HG03045 (cell line): Measurements from ENCODE around the gene GRAMD4.

Experiments used
- ATAC-seq: cut with Tn5 transposase; IDR thresholded peaks from one replicate; pipeline ENCODE4 v1.9.1; 2021; ENCODE audit warnings: mild to moderate bottlenecking, moderate library complexity; ENCODE audit not compliant: unreplicated experiment

Gene GRAMD4

GRCh38 chr22:46684706-46685105, 64.5 kb downstream of the GRAMD4 start:
- peak; percentile 56 for ATAC-seq

DNA sequence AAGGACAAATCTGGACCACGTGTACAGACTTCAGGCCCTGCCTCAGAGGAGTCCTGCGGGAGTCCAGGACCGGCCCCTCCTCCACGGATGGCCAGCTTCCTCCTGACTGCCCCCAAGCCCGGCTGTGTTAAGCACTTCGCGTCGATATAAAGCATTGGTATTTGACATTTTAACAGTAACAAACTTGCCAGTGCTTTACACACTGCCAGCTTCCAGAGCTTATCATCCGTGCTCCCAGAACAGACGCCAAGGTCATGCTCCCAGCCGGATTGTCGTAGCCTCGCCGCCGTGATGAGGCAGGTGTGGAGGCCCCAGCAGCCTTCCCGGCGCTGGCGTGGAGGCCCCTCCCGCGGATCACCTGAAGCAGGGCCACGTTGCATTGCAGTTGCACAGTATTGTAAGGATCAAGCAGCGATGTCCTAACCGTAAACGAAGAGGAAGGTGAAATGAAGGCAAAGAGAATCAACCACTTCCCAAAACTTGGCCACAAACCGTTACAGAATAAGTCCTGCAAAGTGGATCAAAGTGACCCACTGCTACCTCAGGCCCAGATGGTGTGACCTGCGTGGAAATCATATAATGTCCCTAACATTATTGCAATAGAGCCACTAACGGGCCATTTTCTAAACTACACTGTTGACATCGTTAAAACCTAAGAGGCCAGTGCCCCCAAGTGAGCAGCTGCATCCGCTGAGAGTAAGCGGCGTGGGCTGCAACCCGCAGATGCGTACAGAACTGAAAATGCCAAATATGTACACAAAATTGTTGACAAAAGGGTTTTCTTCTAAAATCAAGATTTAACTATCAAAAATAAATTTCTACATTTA, 66.2 kb downstream of the GRAMD4 start:
- ATAC-seq = no peak

DNA sequence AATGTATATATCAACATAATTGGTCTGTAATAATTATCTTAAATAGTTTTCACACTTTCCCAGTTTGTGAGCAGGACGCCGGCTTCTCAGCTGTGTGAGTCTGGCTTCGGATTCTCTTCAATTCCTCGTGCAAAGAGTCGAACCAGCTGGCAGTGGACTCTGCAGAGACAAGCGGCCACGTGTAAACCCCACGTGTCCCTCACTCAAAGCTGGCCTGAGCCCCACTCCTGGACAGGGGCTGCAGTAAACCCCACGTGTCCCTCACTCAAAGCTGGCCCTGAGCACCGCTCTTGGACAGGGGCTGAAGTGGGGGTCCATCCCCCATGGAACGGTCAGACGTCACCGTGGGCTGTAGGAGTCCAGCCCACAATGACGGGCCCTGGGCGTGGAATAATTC, 66.9 kb downstream of the GRAMD4 start:
- ATAC-seq = no peak

- no peak for ATAC-seq
Observed at GRCh38 chr22:46687460-46687859, 67.3 kb downstream of the GRAMD4 start.

DNA sequence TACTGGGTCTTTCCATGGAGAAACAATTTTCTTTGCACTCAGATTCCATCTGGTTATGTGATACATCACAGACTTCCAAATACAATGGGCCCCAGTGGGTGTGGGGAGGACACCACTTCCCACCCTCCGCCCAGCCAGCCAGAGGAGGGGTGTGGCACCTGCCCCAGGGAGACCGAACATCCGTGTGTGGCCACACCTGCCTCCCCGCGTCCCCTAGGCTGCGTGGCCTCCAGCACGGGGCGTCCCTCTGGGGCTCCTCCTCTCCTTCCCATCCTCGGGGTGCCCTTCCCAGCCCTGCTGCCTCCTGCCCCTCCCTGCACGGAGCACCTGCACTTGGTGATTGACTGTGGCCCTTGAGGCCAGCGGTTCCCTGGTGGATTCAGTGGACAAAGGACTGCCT, 68.8 kb downstream of the GRAMD4 start:
- ATAC-seq = no peak

DNA sequence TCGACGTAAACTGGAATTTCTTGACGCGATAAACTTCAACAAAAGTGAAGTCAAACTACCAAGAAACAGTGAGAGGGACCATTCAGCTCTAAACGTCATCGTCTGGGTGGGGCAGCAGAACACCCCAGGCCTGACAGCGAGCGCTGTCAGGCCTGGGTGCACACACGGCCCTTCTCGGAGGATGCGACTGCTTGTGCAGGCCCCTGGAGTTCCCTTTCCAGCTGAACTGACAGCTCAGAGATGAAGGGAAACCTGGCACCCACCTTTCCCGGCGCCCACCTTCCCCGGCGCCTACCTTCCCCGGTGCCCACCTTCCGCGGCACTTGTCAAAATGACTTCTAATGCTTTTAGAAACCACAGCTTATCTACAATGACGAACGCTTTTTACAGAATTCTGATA, 70.0 kb downstream of the GRAMD4 start:
- ATAC-seq = no peak

- ATAC-seq = no peak
Observed at GRCh38 chr22:46691571-46691970, 71.4 kb downstream of the GRAMD4 start.

- no peak for ATAC-seq
Observed at GRCh38 chr22:46693634-46694415, 73.6 kb downstream of the GRAMD4 start.

DNA sequence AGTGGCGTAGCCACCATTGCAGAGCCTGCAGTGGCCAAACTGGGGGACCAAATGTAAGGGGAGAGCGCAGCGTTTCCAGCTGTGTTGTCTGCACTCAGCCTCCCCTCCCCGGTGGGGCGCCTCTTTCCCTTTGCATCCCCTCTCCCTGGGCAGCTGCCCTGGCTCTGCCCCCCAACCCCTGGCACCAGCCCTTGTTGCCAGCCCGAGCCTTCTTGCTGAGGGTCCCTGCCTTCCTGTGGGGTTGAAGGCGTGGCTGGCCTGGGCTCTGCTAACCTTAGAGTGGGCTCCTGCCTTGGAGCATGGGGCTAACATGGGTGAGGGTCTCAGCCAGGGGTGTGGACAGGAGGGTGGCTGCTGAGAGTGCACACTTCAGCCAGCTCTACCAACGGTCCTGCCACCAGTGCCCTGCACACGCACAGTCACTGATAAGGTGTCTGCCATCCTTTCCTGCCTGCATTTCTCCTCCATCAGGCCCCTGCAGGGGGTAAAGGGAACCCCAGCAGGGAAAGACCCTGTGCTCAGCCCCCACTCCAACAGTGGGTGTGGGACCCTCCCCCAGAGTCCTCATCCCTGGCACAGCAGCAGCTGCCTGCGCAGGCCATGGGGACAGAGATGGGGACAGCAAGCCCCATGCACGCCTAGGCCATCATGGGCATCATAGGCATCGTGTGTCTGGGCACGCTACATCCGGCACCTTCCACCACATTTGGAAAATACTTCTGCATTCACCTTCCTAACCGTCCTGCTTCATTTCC, 74.4 kb downstream of the GRAMD4 start:
- ATAC-seq = no peak

GRCh38 chr22:46695346-46696228, 75.4 kb downstream of the GRAMD4 start:
- no peak for ATAC-seq

GRCh38 chr22:46696229-46696518, 76.0 kb downstream of the GRAMD4 start:
- no peak for ATAC-seq

DNA sequence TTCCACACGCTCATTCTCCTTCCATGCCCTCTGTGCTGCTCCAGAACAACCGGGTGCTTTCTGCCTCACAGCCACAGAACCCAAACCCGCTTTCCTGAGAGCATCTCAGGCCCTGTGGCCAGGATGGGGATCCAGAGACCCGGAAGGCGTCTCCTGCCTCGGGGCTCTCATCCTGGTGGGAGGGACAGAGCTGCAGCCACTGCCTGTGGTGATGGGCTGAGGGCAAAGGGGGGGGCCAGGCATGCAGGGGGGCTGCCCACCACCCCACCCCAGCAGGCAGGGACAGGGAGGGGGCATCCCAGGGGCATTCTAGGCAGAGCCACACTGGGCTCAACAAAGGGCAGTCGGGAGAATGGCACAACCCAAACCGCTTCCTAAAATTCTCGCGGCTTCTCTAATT, 76.4 kb downstream of the GRAMD4 start:
- ATAC-seq = no peak

DNA sequence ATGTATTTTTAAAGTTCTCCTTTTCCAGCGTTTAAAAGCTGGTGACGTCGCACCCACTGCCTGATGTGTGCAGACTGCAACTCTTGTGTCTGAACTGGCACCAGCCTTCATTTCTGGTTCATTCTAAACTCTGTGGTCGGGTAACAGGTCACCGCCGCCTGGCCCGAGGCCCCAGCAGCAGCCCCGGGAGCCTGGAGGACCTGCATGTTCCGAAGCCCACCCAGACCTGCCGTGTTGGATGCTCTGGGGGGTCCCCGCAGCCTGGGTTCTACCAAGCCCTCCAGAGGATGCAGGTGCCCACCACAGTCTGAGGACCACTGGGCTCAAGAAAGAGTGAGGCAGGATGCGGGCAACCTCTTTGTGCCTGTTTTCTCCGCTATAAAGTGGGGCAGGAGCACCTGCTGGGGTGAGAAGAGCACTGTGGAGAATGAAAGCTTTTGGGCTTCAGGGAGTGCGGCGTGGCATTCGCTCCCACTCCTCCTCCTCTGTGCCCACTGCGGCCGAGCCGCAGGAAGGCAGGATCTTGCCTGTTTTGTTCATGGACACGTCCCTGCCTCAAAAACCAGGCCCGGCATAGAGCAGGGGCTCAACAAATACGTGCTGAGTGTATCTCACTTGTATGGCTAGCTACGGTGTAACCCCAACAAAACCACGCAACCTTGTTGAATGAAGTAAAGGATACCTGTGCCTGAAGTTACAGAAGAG, 77.8 kb downstream of the GRAMD4 start:
- ATAC-seq = no peak

- ATAC-seq = no peak
Observed at GRCh38 chr22:46699091-46699490, 78.9 kb downstream of the GRAMD4 start.

DNA sequence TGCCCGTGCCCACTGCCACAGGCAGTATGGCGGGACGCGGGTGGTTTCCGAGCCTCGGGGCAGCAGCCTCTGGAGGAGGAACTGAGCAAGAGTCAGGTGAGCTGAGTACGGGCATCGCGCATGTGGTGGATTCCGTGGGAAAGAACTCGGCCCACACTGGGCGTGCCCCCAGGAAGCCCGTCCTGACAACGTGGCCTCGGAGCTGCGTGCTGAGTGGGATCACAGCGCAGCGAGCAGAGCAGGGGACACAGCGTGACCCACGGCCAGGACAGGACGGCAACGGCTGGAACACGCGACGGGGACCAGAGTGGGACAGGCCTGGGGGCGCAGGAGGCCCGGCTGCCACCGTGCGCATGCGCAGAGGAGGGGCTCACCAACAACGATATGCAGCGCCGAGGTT, 81.1 kb downstream of the GRAMD4 start:
- no peak for ATAC-seq

- no peak for ATAC-seq
Observed at GRCh38 chr22:46703171-46703995, 83.2 kb downstream of the GRAMD4 start.

GRCh38 chr22:46703996-46704370, 83.8 kb downstream of the GRAMD4 start:
- ATAC-seq = no peak

- no peak for ATAC-seq
Observed at GRCh38 chr22:46706060-46706459, 85.9 kb downstream of the GRAMD4 start.

DNA sequence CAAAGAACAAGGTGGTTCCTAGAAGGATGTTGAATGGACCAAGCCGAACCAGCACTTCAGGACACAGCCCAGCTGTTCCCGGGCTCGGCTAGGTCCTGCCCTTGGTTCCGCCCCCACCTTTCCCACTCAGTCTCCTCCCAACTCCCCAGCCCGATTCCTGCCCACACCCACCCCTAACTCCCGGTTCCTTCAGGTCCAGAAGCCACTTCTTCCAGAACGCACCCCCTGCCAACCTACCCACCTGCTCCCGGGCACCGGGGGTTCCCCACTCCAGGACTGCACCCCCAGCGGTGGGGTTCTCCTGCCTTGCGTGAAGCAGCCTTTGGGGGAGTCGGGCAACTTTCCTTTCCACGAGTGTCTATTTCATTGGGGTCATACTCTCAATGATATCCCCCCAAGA, 87.1 kb downstream of the GRAMD4 start:
- no peak for ATAC-seq
